GM12872 (cell line): ENCODE results near the gene MAMSTR.

Source experiments
- CTCF ChIP-seq: IDR thresholded peaks from 3 replicates; pipeline ENCODE4 v1.5.1; 2011; ENCODE audit warnings: low read depth, mild to moderate bottlenecking, low read length, moderate library complexity; ENCODE audit not compliant: insufficient read depth

MAMSTR gene

GRCh38 chr19:48668761-48669160 lies 50.8 kb downstream of the MAMSTR start:
- no peak for TF ChIP-seq CTCF

- TF ChIP-seq CTCF = no peak
Measured at GRCh38 chr19:48668332-48668731, 51.2 kb downstream of the MAMSTR start.

- TF ChIP-seq CTCF = no peak
Measured at GRCh38 chr19:48665786-48666185, 53.7 kb downstream of the MAMSTR start.

GRCh38 chr19:48664476-48664875 lies 55.0 kb downstream of the MAMSTR start:
- TF ChIP-seq CTCF = no peak

GRCh38 chr19:48663667-48664066 lies 55.9 kb downstream of the MAMSTR start:
- no peak for TF ChIP-seq CTCF
